SK-N-SH (cell line): ENCODE measurements around the gene ARF1. TPM values are rescaled to one million over a fixed set of nuclear protein-coding genes. Genes with fewer than 3 reads are reported as not detected.

Experiments
- CTCF ChIA-PET: fragments of 300-600, 350-600 bp; formaldehyde crosslinking; extraction: SDS; loops from one replicate; lab custom pipeline; 2021; lab: Yijun Ruan, JAX
- POLR2A ChIA-PET: fragments of 350-600 bp; sonication (Branson Sonifier 250); formaldehyde crosslinking; extraction: SDS; loops from one replicate; lab custom pipeline; 2020; ENCODE audit warnings: antibody characterized with exemption, inconsistent platforms; lab: Yijun Ruan, JAX
- DNase-seq: peaks from one replicate; pipeline ENCODE4 v3.0.0; 2012
- H2AFZ ChIP-seq: fragments of 200-600 bp; sonication (generic); 2 replicates; pipeline ENCODE4 v1.8.1; 2016; ENCODE audit warnings: antibody characterized with exemption, mild to moderate bottlenecking, low read depth
- H3F3A ChIP-seq: fragments of 200-600 bp; sonication (generic); replicated peaks from 2 replicates; pipeline ENCODE3; 2016; ENCODE audit warnings: antibody characterized with exemption, mild to moderate bottlenecking; ENCODE audit not compliant: insufficient read depth
- H3K27ac ChIP-seq, 2 experiments: fragments of 200-500 bp in 1 of 2; fragments of 200-600 bp in 1 of 2; sonication (Bioruptor generic) in 1 of 2; sonication (generic), shearing (Covaris generic) in 1 of 2; 2 replicates each; pipeline versions ENCODE4 v1.5.1 to v1.6.1; 2014 to 2016; ENCODE audit warnings: low read depth in 2 of 2, inconsistent platforms in 1 of 2, low read length in 1 of 2, mild to moderate bottlenecking in 1 of 2, mixed read lengths in 1 of 2
- H3K27me3 ChIP-seq: fragments of 200-600 bp; sonication (generic), shearing (Covaris generic); 2 replicates; pipeline ENCODE4 v1.6.1; 2016; ENCODE audit warnings: mixed run types; ENCODE audit not compliant: insufficient read depth
- H3K36me3 ChIP-seq, 2 experiments: fragments of 200-500 bp in 1 of 2; fragments of 200-600 bp in 1 of 2; sonication (Bioruptor generic) in 1 of 2; sonication (generic) in 1 of 2; replicated peaks in 1 of 2; 2 replicates each; pipeline versions ENCODE3 to v1.5.1; 2014 to 2016; ENCODE audit warnings: low read length in 1 of 2, mild to moderate bottlenecking in 1 of 2; ENCODE audit not compliant: insufficient read depth in 2 of 2, control insufficient read depth in 1 of 2
- H3K4me1 ChIP-seq, 2 experiments: fragments of 200-500 bp in 1 of 2; fragments of 200-600 bp in 1 of 2; sonication (Bioruptor generic) in 1 of 2; sonication (generic), shearing (Covaris generic) in 1 of 2; 2 replicates each; pipeline versions ENCODE4 v1.5.1 to v1.6.1; 2014 to 2016; ENCODE audit warnings: low read depth in 1 of 2, low read length in 1 of 2, mixed run types in 1 of 2; ENCODE audit not compliant: insufficient read depth in 2 of 2, control insufficient read depth in 1 of 2
- H3K4me2 ChIP-seq: fragments of 200-600 bp; sonication (generic), shearing (Covaris generic); 2 replicates; pipeline ENCODE4 v1.6.1; 2017; ENCODE audit warnings: mixed run types
- H3K4me3 ChIP-seq, 2 experiments: fragments of 200-500 bp in 1 of 2; fragments of 200-600 bp in 1 of 2; sonication (Bioruptor generic) in 1 of 2; sonication (generic), shearing (Covaris generic) in 1 of 2; 2 replicates each; pipeline versions ENCODE4 v1.5.1 to v1.8.1; 2014 to 2016; ENCODE audit warnings: low read depth in 2 of 2, inconsistent platforms in 1 of 2, low read length in 1 of 2, mild to moderate bottlenecking in 1 of 2, mixed read lengths in 1 of 2, moderate library complexity in 1 of 2
- H3K79me2 ChIP-seq: fragments of 200-600 bp; sonication (generic); 2 replicates; pipeline ENCODE4 v1.8.1; 2017; ENCODE audit warnings: mild to moderate bottlenecking; ENCODE audit not compliant: insufficient read depth
- H3K9ac ChIP-seq: fragments of 200-600 bp; sonication (generic); 2 replicates; pipeline ENCODE4 v1.6.1; 2017; ENCODE audit warnings: mixed run types
- H3K9me2 ChIP-seq: fragments of 200-600 bp; sonication (generic); 2 replicates; pipeline ENCODE4 v1.6.1; 2017; ENCODE audit warnings: mixed run types
- H3K9me3 ChIP-seq: fragments of 200-600 bp; sonication (generic); 2 replicates; pipeline ENCODE4 v1.6.1; 2017; ENCODE audit warnings: mixed run types, mild to moderate bottlenecking, moderate library complexity
- H4K20me1 ChIP-seq: fragments of 200-600 bp; sonication (generic); 2 replicates; pipeline ENCODE4 v1.6.1; 2017; ENCODE audit warnings: mild to moderate bottlenecking, mixed run types; ENCODE audit not compliant: insufficient read depth
- EZH2phosphoT487 ChIP-seq: fragments of 200-600 bp; sonication (generic); IDR thresholded peaks from 2 replicates; pipeline ENCODE4 v1.6.1; 2017; ENCODE audit warnings: low read depth, mixed run types, mild to moderate bottlenecking, antibody characterized with exemption, moderate library complexity, borderline replicate concordance
- JUND ChIP-seq: IDR thresholded peaks from 2 replicates; pipeline ENCODE4 v1.4.0; 2012
- MXI1 ChIP-seq: IDR thresholded peaks from 2 replicates; pipeline ENCODE4 v1.6.1; 2012; ENCODE audit warnings: mild to moderate bottlenecking, low read depth, low read length, improper control_type of control experiment
- REST ChIP-seq: IDR thresholded peaks from 2 replicates; pipeline ENCODE4 v1.6.1; 2012; ENCODE audit warnings: mild to moderate bottlenecking, low read depth, low read length, moderate library complexity
- RFX5 ChIP-seq: IDR thresholded peaks from 2 replicates; pipeline ENCODE4 v1.6.1; 2012; ENCODE audit warnings: mild to moderate bottlenecking, improper control_type of control experiment, low read length
- SIN3A ChIP-seq: IDR thresholded peaks from 2 replicates; pipeline ENCODE4 v1.6.1; 2012; ENCODE audit warnings: low read depth, mild to moderate bottlenecking, low read length, moderate library complexity, borderline replicate concordance
- ZBTB33 ChIP-seq: IDR thresholded peaks from 2 replicates; pipeline ENCODE4 v1.4.0; 2012; ENCODE audit warnings: low read depth, borderline replicate concordance
- WGBS: methylation state at CpG from one replicate; pipeline ENCODE4 v1.1.6; 2017; ENCODE audit warnings: low lambda C conversion rate; 5-methylcytosine and 5-hydroxymethylcytosine counted together
- polyA plus RNA-seq, 3 experiments: library from polyadenylated mRNA; depleted of rRNA; stranded (reverse); fragments of >200 nt; gene quantifications; 2 replicates each; pipeline ENCODE4 v1.2.3, GENCODE V29; 2012
- TF ChIP-seq, protein P1 (sequence below): IDR thresholded peaks from 2 replicates; pipeline ENCODE4 v1.4.0; 2012; ENCODE audit warnings: low read depth, borderline replicate concordance

The ARF1 gene
- polyA plus RNA-seq, 1 of the 3 experiments (the other 2 are of a cell fraction) = 713 TPM

GRCh38 chr1:228073857-228074545, 8.5 kb upstream of the ARF1 start (continued):
- TF ChIP-seq REST (no peak), ZBTB33 (no peak)
- TF ChIP-seq, protein P1, sequence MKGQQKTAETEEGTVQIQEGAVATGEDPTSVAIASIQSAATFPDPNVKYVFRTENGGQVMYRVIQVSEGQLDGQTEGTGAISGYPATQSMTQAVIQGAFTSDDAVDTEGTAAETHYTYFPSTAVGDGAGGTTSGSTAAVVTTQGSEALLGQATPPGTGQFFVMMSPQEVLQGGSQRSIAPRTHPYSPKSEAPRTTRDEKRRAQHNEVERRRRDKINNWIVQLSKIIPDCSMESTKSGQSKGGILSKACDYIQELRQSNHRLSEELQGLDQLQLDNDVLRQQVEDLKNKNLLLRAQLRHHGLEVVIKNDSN = no peak

GRCh38 chr1:228074954-228075730, 7.4 kb upstream of the ARF1 start:
- TF ChIP-seq RFX5 (peak; percentile 97), SIN3A (no peak), MXI1 (no peak), EZH2phosphoT487 (no peak), JUND (no peak)

More at GRCh38 chr1:228074954-228075730, 7.4 kb upstream of the ARF1 start:
- no peaks in the 10 kb centered on the region for H3K9me2 ChIP-seq
- H3K9me3 ChIP-seq = no peaks in the 10 kb centered on the region
- peaks cover 0 to 20% of the 10 kb centered on the region in 2 experiments; a peak in 1 of 4 replicates for H3K4me1 ChIP-seq
- ChIA-PET CTCF (interaction anchor here (1.9 to 2.2 kb wide), 3 partner anchors 70 to 76 kb away, joined by 6 to 17 read pairs (median 8); no protein-coding TSS in a partner anchor), POLR2A (no interaction called here)
- no peak overlapping the region for H3K27ac ChIP-seq
- DNase-seq = no peak
- no peaks in the 10 kb centered on the region for H3K36me3 ChIP-seq
- H2AFZ ChIP-seq = no peak overlapping the region
- H3K4me2 ChIP-seq = no peak overlapping the region
- H3K9ac ChIP-seq = no peak overlapping the region
- no peak overlapping the region for H3K4me3 ChIP-seq
- no peaks in the 10 kb centered on the region for H3K27me3 ChIP-seq
- 76% methylated on average over 15 of the region's 18 CpGs for WGBS
- peaks cover 7% of the 10 kb centered on the region for H3K79me2 ChIP-seq
- no peaks in the 10 kb centered on the region for H4K20me1 ChIP-seq
- H3F3A ChIP-seq = peaks cover 7% of the 10 kb centered on the region
